ENCODE results near the gene SIAH2.

DNA sequence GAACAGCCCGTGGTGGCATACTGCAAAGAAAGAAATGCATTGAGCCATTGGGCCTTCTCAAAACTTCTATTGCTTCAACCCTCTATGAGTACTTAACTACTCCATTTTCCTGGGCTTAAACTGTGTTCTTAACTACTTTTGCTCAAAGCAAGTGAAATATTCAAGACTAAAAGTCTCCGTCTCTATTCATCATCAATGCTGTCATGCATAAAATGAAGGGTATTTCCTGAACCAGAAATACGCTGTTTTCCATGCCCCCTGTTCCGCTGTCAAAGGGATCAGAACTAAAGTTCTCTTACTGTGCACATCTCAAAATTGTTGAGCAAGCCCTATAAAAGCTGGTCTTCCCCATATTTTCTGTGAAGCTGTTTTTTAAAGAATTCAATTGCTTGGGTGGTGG, 20.3 kb downstream of the SIAH2 start:
- TF ChIP-seq POLR2AphosphoS5 (IDR thresholded peaks at IDR 0.05; ENCODE audit: borderline replicate concordance, low read depth, low read length) (no peak), EZH2 (IDR thresholded peaks at IDR 0.05) (no peak)

All from SK-N-MC (cell line).